Transverse colon (tissue), 4 donors: Measurements from ENCODE around the gene MYB.

Source experiments
- EP300 ChIP-seq: sonication (generic); formaldehyde crosslinking; IDR thresholded peaks from one replicate; pipeline ENCODE4 v1.6.1; 2017; ENCODE audit warnings: antibody characterized with exemption, low read depth
- POLR2A ChIP-seq: fragments of 450-650 bp; IDR thresholded peaks from one replicate; pipeline ENCODE4 v1.6.1; 2016; ENCODE audit warnings: antibody characterized with exemption, mild to moderate bottlenecking, moderate library complexity
- POLR2AphosphoS5 ChIP-seq, 3 donors: sonication (generic); formaldehyde crosslinking; IDR thresholded peaks; one replicate each; pipeline ENCODE4 v1.6.1; 2016; ENCODE audit warnings: antibody characterized with exemption in 3 of 3
- TF ChIP-seq, protein P1 (sequence below), 5 experiments: fragments of 200-600 bp in 3 of 5; fragments of 450-650 bp in 2 of 5; sonication (generic) in 3 of 5; IDR thresholded peaks; 1 replicate in 2 of 5; 2 replicates in 3 of 5; pipeline ENCODE4 v1.5.1; 2016 to 2017; ENCODE audit warnings: antibody characterized with exemption in 5 of 5, inconsistent platforms in 3 of 5, mild to moderate bottlenecking in 2 of 5, moderate library complexity in 1 of 5

DNA sequence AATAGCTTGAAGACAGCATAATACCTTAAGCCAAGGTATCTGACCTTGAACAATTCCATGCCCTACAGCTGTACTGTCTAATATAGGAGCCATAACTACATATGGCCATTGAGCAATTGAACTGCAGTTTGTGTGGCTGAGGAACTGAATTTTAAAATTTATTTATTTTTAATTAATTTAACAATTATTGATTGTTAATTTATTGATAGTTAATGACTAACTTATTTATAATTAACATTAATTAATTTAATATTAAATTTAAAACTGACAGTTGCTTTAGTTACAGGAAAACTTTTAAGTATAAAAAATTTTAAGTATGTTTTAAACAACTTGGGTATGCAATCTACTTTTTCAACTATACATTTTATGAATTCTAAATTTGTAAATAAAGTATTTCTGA lies 12.3 kb upstream of the MYB start:
- TF ChIP-seq, protein P1, sequence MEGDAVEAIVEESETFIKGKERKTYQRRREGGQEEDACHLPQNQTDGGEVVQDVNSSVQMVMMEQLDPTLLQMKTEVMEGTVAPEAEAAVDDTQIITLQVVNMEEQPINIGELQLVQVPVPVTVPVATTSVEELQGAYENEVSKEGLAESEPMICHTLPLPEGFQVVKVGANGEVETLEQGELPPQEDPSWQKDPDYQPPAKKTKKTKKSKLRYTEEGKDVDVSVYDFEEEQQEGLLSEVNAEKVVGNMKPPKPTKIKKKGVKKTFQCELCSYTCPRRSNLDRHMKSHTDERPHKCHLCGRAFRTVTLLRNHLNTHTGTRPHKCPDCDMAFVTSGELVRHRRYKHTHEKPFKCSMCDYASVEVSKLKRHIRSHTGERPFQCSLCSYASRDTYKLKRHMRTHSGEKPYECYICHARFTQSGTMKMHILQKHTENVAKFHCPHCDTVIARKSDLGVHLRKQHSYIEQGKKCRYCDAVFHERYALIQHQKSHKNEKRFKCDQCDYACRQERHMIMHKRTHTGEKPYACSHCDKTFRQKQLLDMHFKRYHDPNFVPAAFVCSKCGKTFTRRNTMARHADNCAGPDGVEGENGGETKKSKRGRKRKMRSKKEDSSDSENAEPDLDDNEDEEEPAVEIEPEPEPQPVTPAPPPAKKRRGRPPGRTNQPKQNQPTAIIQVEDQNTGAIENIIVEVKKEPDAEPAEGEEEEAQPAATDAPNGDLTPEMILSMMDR (IDR thresholded peaks at IDR 0.05): no peak
- no peak for TF ChIP-seq POLR2A
- no peak for TF ChIP-seq EP300
- TF ChIP-seq POLR2AphosphoS5 (IDR thresholded peaks at IDR 0.05): no peak
